ENCODE data around the gene DNAH6. TPM values are rescaled to one million over a fixed set of nuclear protein-coding genes. Genes with fewer than 3 reads are reported as not detected.
A peak's percentile ranks its signal among the peaks of the same experiment; 100 is the strongest.

The DNAH6 gene
- total and polyA plus RNA-seq, 9 of the 15 experiments (the other 6 are each of a cell fraction or from before 2014, with no cell fraction given) = 0.01 to 0.04 (median 0.01) TPM; not detected in 5

GRCh38 chr2:84515788-84516187 lies 510 bp upstream of the DNAH6 start (continued):
- TF ChIP-seq CEBPG (CRISPR knock-in tag; IDR thresholded peaks at IDR 0.05) (no peak), CEBPG (tag; conservative IDR thresholded peaks at IDR 0.05 in 1 of 2, IDR thresholded peaks at IDR 0.05 in 1 of 2) (no peak), EHMT2 (IDR thresholded peaks at IDR 0.05) (no peak)

GRCh38 chr2:84519332-84519957 lies 3.1 kb downstream of the DNAH6 start:
- Histone ChIP-seq H3K4me2 (ENCODE audit: insufficient read depth, low read length) (no peak overlapping the region), H3K36me3 (ENCODE audit: control insufficient read depth, insufficient read depth, low read length) (no peaks in the 10 kb centered on the region), H3K9me1 (ENCODE audit: control insufficient read depth, insufficient read depth, low read length) (no peaks in the 10 kb centered on the region), H3K27ac (ENCODE audit: extremely low read depth, low read depth, low read length) (no peak overlapping the region), H3K9ac (ENCODE audit: insufficient read depth in 1 of 2, low read depth in 2 of 2, low read length in 2 of 2) (no peak overlapping the region), H3K27me3 (ENCODE audit: control insufficient read depth in 2 of 2, insufficient read depth in 2 of 2, low read length in 2 of 2) (peaks cover 9 to 12% of the 10 kb centered on the region in 2 experiments; a peak in 3 of 5 replicates), H4K20me1 (replicated peaks; ENCODE audit: control insufficient read depth, insufficient read depth, low read length) (no peaks in the 10 kb centered on the region), H3K4me1 (replicated peaks in 1 of 2; ENCODE audit: control insufficient read depth in 2 of 2, insufficient read depth in 2 of 2, low read length in 2 of 2) (no peaks in the 10 kb centered on the region), H2AFZ (ENCODE audit: low read depth, low read length) (no peak overlapping the region), H3K4me3 (no peak overlapping the region), H3K79me2 (ENCODE audit: control insufficient read depth, insufficient read depth, low read length) (no peaks in the 10 kb centered on the region), H3K9me3 (replicated peaks; ENCODE audit: control insufficient read depth, insufficient read depth, low read depth, low read length) (no peaks in the 10 kb centered on the region)
- ChIA-PET CTCF (ENCODE audit: low intra/inter-chr PET ratio) (no interaction called here), POLR2A (no interaction called here)
- no TSS peak for BruUV-seq (replicated peaks)
- no peak for TF ChIP-seq CAMTA2 (CRISPR knock-in tag; conservative IDR thresholded peaks at IDR 0.05)
- TF ChIP-seq PCBP2 (IDR thresholded peaks at IDR 0.05; ENCODE audit: low read depth, low read length, poor library complexity, severe bottlenecking) = peak; percentile 90
- TF ChIP-seq ZNF512 (tag; IDR thresholded peaks at IDR 0.05) = 0 out of 2 replicates have a peak, but pooled peaks have one; percentile 46
- peak; percentile 74 for TF ChIP-seq HNRNPK (IDR thresholded peaks at IDR 0.05; ENCODE audit: low read depth, low read length, poor library complexity, severe bottlenecking)
- ATAC-seq (no peak), FAIRE-seq (no peak), DNase-seq (ENCODE audit: extremely low read depth in 1 of 4, low spot score in 3 of 4) (no peak)
- intact Hi-C loops (cut with micrococcal nuclease) (no loop called here), in situ Hi-C loops (cut with MboI) (no loop called here)
